ENCODE measurements around the gene EFNB1. TPM values are rescaled to one million over a fixed set of nuclear protein-coding genes. Genes with fewer than 3 reads are reported as not detected.

EFNB1 gene
- total and polyA plus RNA-seq, 2 of the 4 experiments (the other 2 are of a cell fraction) = 17.9 to 26.8 TPM

DNA sequence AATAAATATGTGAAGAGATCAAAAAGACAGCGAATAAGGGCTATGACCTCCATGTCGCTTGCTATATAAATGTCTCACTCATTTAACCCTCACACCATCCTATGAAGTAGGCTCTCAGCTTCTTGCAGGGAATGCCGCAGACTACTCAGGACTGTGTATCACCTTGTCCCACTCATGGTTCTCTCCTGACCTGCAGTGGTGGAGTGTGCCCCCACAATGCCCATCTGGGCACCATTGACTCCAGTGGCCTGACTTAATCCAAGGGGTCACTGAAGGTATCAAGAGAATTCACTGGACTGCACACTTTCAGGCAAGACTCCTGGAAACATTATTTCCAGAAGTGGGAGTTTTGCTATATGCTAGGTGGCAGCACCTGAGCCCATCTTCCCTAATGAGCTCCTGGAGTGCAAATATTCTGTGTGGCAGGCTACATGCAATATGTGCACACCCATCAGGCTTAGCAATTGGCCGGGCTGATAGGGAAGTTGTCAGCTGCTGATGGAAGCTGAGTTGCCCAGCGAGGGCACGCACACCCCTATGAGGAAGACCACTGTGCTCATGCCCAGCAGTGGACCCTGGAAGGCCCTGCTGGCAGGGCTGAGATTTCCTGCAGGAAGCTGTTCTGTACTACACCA is 8.2 kb upstream of the EFNB1 start:
- no peak overlapping the region for H3K27ac ChIP-seq (ENCODE audit: insufficient read depth, low read length)
- no peak overlapping the region for H2AFZ ChIP-seq (replicated peaks; ENCODE audit: low read length, poor library complexity)
- H2BK5ac ChIP-seq (ENCODE audit: low read depth, low read length, poor library complexity, severe bottlenecking) = no peak overlapping the region
- POLR2A ChIA-PET (ENCODE audit: unreplicated experiment) = no interaction called here
- H3K9me3 ChIP-seq (ENCODE audit: control insufficient read depth, insufficient read depth, low read length) = no peaks in the 10 kb centered on the region
- H3K4me1 ChIP-seq (ENCODE audit: control insufficient read depth, insufficient read depth, low read length) = no peaks in the 10 kb centered on the region
- TF ChIP-seq SMC3 (IDR thresholded peaks at IDR 0.05; ENCODE audit: low read depth, low read length) (no peak), FOS (IDR thresholded peaks at IDR 0.05; ENCODE audit: low read depth, low read length) (no peak)
- H3K9me1 ChIP-seq (ENCODE audit: insufficient read depth, low read length) = no peaks in the 10 kb centered on the region
- H2AK9ac ChIP-seq (replicated peaks; ENCODE audit: low read depth, low read length, poor library complexity) = no peak overlapping the region
- H3K14ac ChIP-seq (replicated peaks; ENCODE audit: low read depth, low read length) = no peak overlapping the region
- no peak overlapping the region for H3K23ac ChIP-seq (ENCODE audit: low read depth, low read length)
- H2BK15ac ChIP-seq (ENCODE audit: low read depth, low read length) = no peak overlapping the region
- H4K20me1 ChIP-seq (ENCODE audit: insufficient read depth, low read length) = no peaks in the 10 kb centered on the region
- no peak overlapping the region for H4K8ac ChIP-seq (ENCODE audit: low read depth in 2 of 2, low read length in 2 of 2)
- peaks cover 31% of the 10 kb centered on the region for H3K27me3 ChIP-seq (ENCODE audit: control insufficient read depth, insufficient read depth, low read length)
- H2BK20ac ChIP-seq (ENCODE audit: low read depth, low read length) = no peak overlapping the region
- H3K9ac ChIP-seq (ENCODE audit: low read depth, low read length) = no peak overlapping the region
- H4K91ac ChIP-seq (ENCODE audit: insufficient read depth, low read depth, low read length) = no peak overlapping the region
- no peak overlapping the region for H3K18ac ChIP-seq (ENCODE audit: low read depth, low read length)
- H2BK120ac ChIP-seq (ENCODE audit: low read depth, low read length) = no peak overlapping the region
- no CpG with 5 or more reads among the region's 6 CpGs for WGBS, 2 experiments (ENCODE audit: extremely low coverage in 2 of 2, insufficient read length in 1 of 2)
- no peak overlapping the region for H3K4ac ChIP-seq (ENCODE audit: low read depth, low read length)
- no peaks in the 10 kb centered on the region for H3K36me3 ChIP-seq (ENCODE audit: control insufficient read depth, insufficient read depth, low read length)
- dilution Hi-C loops (cut with HindIII; ENCODE audit: low sequenced_read_pairs, unreplicated experiment) (no loop called here), in situ Hi-C loops (cut with MboI; ENCODE audit: low sequenced_read_pairs) (loop anchor here (5.0 to 10.0 kb wide), 2 partner anchors 462 to 564 kb away; no protein-coding TSS in a partner anchor), intact Hi-C loops (cut with micrococcal nuclease) (loop anchor here (5.0 kb wide), 3 partner anchors 797 to 1277 kb away; partner anchors contain the start of gene EDA)
- no peak overlapping the region for H3K4me2 ChIP-seq (ENCODE audit: low read depth, low read length)
- DNase-seq (no peak), ATAC-seq (ENCODE audit: low read depth) (no peak)
- no TSS peak for BruUV-seq (replicated peaks)
- no peak overlapping the region for H3K56ac ChIP-seq (ENCODE audit: extremely low read depth, insufficient read depth, low read length)
- no peak overlapping the region for H3K4me3 ChIP-seq (ENCODE audit: insufficient read depth, low read depth, low read length)
- H2AK5ac ChIP-seq (ENCODE audit: low read depth, low read length) = no peak overlapping the region
- CTCF ChIA-PET = no interaction called here
- no peaks in the 10 kb centered on the region for H3K79me1 ChIP-seq (ENCODE audit: low read depth in 1 of 2, low read length in 2 of 2)
- no peak overlapping the region for H4K5ac ChIP-seq (ENCODE audit: low read depth, low read length)
